DND-41 (cell line): ENCODE results near the gene TOX2.

Experiments used
- EZH2 ChIP-seq: IDR thresholded peaks from 3 replicates; pipeline ENCODE4 v1.6.1; 2012; ENCODE audit warnings: borderline replicate concordance, low read depth, mild to moderate bottlenecking, moderate library complexity, low read length, inconsistent platforms; ENCODE audit not compliant: severe bottlenecking
- TF ChIP-seq, protein P1 (sequence below): IDR thresholded peaks from 2 replicates; pipeline ENCODE4 v1.5.1; 2012; ENCODE audit warnings: borderline replicate concordance, low read length, moderate library complexity, mild to moderate bottlenecking; ENCODE audit not compliant: poor library complexity, severe bottlenecking; ENCODE audit errors: extremely low read depth

DNA sequence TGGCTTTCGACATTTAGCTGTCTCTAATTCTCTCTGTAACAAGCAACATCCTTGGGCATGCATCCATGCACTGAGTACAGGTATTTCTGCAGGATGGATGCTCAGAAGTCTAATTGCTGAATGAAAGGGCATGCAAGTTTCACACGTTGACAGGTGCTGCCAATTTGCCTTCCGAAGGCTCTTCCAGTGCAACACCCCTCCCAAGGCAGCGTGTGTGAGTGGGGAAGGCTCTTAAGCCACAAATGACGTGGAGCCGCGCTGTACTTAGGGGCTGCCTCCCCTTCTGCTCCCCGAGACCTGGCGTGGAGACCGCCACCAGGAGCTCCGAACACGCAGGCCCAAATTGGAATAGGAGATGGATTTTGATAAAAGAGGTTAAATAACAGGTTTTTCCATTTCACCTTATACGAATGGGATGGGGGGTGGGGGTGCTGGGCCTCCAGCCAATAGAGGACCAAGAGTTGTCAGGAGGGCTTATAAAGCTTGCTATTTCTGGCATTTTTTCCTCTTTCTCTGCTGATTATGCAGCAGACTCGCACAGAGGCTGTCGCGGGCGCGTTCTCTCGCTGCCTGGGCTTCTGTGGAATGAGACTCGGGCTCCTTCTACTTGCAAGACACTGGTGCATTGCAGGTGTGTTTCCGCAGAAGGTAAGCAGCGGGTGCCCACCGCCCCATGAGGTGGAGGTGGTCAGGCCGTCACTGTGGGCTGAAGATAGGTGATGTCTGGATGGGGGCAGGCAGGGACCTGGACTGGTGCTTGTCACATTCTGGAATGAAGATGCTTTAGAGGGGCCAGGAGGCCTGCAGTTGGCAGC is 30.9 kb downstream of the TOX2 start:
- TF ChIP-seq, protein P1, sequence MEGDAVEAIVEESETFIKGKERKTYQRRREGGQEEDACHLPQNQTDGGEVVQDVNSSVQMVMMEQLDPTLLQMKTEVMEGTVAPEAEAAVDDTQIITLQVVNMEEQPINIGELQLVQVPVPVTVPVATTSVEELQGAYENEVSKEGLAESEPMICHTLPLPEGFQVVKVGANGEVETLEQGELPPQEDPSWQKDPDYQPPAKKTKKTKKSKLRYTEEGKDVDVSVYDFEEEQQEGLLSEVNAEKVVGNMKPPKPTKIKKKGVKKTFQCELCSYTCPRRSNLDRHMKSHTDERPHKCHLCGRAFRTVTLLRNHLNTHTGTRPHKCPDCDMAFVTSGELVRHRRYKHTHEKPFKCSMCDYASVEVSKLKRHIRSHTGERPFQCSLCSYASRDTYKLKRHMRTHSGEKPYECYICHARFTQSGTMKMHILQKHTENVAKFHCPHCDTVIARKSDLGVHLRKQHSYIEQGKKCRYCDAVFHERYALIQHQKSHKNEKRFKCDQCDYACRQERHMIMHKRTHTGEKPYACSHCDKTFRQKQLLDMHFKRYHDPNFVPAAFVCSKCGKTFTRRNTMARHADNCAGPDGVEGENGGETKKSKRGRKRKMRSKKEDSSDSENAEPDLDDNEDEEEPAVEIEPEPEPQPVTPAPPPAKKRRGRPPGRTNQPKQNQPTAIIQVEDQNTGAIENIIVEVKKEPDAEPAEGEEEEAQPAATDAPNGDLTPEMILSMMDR: no peak
- TF ChIP-seq EZH2: no peak
